GM12892 (cell line): Measurements from ENCODE around the gene TMOD2.

Experiments used
- POLR2A ChIP-seq: IDR thresholded peaks from 2 replicates; pipeline ENCODE4 v1.6.1; 2011; ENCODE audit warnings: low read depth, low read length, control low read depth
- POLR2AphosphoS5 ChIP-seq: IDR thresholded peaks from 2 replicates; pipeline ENCODE4 v1.6.1; 2011; ENCODE audit warnings: low read depth, low read length, control low read depth

DNA sequence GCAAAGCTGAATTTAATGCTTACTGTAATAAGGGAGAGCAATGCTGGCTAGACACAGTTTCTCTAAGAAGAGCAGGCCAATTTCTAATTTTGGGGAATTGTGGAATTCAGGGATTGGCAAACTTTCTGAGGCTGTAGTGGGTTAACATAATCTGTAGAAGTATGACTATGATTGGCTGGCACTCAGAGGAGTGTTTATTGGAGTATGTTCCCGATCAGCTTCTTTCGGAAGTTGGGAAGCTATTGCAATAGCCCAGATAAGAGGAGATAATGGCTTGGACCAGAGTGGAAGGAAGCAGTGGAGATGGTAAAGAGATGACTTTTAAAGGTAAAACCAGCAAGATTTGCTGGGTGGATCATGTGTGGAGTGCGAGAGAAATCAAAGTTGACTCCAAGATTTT lies 97.4 kb downstream of the TMOD2 start:
- no peak for TF ChIP-seq POLR2AphosphoS5
- TF ChIP-seq POLR2A, result no peak
